PFSK-1 (cell line): ENCODE measurements around the gene TAGLN2.

ENCODE experiments used
- FOXP2 ChIP-seq: optimal IDR thresholded peaks from 2 replicates; pipeline ENCODE3; 2011; ENCODE audit warnings: borderline replicate concordance, control low read depth, inconsistent platforms; ENCODE audit not compliant: insufficient read depth; ENCODE audit errors: extremely low read length, extremely low read depth
- POLR2AphosphoS5 ChIP-seq: IDR thresholded peaks from 2 replicates; pipeline ENCODE4 v1.6.1; 2012; ENCODE audit warnings: low read depth, mild to moderate bottlenecking, control low read depth, low read length, moderate library complexity
- TAF1 ChIP-seq: IDR thresholded peaks from 2 replicates; pipeline ENCODE4 v1.6.1; 2012; ENCODE audit warnings: low read length, control low read depth, borderline replicate concordance; ENCODE audit not compliant: insufficient read depth
- TF ChIP-seq, protein P1 (sequence below), 2 experiments: IDR thresholded peaks; 2 replicates each; pipeline versions ENCODE4 v1.6.1 to v1.8.0; 2011 to 2012; ENCODE audit warnings: low read depth in 2 of 2, low read length in 2 of 2, control low read depth in 1 of 2, inconsistent platforms in 1 of 2, mild to moderate bottlenecking in 1 of 2, moderate library complexity in 1 of 2; ENCODE audit not compliant: insufficient read depth in 1 of 2

DNA sequence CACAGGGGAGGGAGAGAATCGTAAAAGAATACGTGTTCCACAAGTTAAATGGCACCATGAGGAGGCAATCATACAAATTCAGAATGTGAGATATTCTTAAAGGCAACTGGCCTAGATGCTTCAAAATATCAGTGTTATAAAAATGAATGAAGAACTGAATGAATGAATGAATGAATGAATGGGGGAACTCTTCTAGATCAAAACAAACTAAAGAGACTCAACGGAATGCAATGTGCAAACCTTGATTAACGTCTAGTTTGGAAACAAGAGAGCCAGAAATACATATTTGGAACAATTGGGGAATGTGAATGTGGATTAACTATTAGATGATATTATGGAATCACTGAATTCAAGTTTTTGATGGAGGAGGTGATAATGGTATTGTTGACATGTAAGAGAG, 42.2 kb downstream of the TAGLN2 start:
- TF ChIP-seq FOXP2 (no peak), POLR2AphosphoS5 (no peak), TAF1 (no peak)
- TF ChIP-seq, protein P1, sequence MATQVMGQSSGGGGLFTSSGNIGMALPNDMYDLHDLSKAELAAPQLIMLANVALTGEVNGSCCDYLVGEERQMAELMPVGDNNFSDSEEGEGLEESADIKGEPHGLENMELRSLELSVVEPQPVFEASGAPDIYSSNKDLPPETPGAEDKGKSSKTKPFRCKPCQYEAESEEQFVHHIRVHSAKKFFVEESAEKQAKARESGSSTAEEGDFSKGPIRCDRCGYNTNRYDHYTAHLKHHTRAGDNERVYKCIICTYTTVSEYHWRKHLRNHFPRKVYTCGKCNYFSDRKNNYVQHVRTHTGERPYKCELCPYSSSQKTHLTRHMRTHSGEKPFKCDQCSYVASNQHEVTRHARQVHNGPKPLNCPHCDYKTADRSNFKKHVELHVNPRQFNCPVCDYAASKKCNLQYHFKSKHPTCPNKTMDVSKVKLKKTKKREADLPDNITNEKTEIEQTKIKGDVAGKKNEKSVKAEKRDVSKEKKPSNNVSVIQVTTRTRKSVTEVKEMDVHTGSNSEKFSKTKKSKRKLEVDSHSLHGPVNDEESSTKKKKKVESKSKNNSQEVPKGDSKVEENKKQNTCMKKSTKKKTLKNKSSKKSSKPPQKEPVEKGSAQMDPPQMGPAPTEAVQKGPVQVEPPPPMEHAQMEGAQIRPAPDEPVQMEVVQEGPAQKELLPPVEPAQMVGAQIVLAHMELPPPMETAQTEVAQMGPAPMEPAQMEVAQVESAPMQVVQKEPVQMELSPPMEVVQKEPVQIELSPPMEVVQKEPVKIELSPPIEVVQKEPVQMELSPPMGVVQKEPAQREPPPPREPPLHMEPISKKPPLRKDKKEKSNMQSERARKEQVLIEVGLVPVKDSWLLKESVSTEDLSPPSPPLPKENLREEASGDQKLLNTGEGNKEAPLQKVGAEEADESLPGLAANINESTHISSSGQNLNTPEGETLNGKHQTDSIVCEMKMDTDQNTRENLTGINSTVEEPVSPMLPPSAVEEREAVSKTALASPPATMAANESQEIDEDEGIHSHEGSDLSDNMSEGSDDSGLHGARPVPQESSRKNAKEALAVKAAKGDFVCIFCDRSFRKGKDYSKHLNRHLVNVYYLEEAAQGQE (IDR thresholded peaks at IDR 0.05; ENCODE audit: insufficient read depth in 1 of 2, low read depth in 2 of 2, low read length in 2 of 2) = no peak
